HT1080 (cell line): Measurements from ENCODE around the gene CPNE7. TPM values are rescaled to one million over a fixed set of nuclear protein-coding genes. Genes with fewer than 3 reads are reported as not detected.
"Not testable (repeated sequence)": the region's sequence is repeated elsewhere in the genome, so short reads cannot be mapped to it uniquely, and the experiment has no call there.

ENCODE experiments used
- DNase-seq: peaks from one replicate; pipeline ENCODE4 v3.0.0-alpha.2; 2015; ENCODE audit warnings: low read depth
- total RNA-seq: library from RNA; depleted of rRNA; stranded (reverse); fragments of >200 nt; shearing (Covaris generic); gene quantifications from 2 replicates; pipeline ENCODE4 v1.2.3, GENCODE V29; 2014

The CPNE7 gene
- total RNA-seq, 1 experiment from 2014 or later = 0.87 TPM

DNA sequence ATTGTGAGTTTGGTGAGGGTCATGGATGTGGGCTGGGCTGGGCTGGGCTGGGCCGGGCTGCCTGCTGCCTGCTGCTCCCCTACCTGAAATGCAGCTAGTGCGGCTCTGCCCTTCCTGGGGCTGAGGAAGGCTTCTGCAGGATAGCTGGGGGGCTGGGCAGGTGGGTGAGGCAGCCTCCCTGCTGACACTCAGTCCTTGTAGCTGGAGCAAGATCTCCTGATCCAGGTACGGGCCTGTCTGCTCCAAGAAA is 10.4 kb upstream of the CPNE7 start:
- peak; percentile 72 for DNase-seq

DNA sequence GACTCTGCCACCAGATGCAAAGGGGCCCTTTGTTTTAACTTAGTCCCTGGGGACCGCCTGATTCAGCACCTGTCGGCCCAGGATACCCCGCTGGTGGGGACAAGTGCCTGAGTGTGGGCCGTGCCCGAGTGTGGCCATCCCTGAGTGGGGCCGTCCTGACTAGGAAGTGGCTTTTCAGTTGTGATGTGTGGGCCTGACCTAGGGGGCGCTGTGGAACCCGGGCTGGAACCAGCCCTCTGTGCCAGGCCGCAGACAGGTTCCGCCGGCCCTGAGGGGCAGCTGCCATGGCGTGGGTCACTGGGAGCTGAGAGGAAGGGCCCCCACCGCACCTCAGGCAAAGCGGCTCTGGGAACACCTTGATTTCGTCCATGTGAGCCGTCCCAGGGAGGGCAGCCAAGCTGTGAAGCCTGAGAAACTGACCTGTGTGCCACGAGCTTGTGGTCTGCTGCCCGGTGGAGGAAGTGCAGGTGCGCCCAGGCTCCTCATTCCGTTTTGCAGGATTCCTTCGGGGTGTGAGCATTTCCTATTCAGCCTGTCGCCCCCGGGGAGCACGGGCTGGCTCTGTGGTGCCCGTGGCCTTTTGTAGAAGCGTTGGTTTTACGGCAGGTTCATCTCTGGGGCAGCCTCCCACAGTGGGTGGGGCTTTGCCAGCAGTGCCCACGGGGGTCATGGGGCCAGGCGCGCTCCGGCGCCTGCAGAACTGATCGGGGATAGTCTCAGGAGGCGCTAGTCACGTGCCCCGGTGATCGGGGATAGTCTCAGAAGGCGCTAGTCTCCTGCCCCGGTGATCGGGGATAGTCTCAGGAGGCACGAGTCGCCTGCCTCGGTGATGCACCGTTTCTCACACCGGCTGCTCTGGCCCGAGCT is 9.8 kb upstream of the CPNE7 start:
- DNase-seq = peak; percentile 75

DNA sequence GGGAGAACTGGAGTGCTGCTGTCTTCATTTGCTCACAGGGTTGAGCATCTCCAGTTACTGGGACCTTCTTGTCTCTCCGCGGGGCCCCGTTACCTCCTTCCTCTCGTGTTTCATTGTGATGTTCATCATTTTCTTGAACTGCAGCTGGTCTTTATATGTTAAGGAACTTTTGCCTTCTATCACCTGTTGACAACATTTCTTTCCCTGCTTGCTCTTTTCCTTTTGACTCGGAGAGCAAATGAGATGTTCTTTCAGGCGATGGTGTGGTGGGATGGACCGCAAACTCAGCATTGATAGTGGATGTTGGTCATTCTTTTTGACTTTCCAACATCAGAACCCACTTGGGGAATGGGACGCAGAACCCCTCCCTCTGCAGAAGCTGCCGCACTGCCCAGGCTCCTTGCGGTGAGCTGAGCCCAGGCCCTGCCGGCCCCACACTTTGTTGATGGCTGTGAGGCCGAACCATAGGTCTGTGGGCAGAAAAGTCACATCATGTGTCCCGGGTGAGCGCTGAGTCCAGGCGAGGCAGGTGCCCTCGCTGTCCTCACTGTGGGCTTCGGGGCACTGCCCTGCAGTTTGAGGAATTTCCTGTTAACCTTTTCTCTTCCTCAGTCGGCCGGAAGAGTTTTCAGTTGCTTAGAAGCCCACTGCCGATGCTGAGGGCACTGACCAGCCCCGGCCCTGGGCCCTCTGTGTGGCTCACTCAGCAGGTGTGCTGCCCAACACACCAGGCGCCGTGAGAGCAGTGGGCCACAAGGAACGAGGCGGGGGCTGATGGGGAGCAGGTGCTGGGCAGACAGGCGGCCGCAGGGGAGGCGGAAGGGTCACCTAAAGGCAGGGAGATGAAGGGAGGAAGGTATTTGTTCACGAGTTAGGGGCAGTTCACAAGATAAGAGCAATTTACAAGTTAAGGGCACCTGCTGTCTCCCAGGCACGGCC is 7.6 kb upstream of the CPNE7 start:
- no peak for DNase-seq

DNA sequence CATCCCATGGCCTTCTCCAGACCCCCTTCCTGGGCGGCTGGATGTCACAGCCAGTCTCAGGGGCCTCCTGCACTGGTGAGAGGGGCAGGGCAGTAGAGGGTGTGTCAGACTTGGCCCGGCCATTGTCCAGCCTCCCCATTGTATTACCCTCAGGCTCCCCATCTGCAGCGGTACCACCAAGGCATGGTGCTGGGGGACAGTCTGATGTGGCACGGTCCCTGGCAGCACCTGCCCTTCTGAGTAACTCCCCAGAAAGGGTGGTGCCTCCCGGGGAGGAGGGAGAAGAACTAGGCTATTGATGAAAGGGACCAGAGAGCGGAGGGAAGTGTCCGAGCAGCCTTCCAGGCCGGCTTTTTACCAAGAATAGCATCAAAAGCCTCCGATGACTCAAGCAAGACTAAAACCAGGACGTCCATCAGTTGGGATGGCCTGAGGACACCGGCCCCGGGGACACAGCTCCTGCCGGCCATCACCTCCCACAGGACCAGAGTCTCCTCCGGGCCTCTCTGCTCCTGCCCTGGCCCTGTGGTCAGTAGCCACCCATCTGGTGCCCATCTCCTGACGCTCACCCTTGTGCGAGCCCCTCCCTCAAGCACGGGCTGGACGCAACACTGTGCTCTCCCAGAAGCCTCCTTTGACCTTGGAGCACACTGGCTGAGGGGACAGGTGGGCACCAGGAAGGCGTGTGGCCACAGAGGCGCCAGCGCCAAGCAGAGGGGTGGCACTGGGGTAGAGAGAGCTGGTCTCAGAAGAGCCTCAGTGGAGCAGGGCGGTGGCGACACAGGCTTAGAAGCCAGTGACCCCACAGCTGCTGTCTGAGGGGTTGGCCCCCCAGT is 5.8 kb upstream of the CPNE7 start:
- no peak for DNase-seq

DNA sequence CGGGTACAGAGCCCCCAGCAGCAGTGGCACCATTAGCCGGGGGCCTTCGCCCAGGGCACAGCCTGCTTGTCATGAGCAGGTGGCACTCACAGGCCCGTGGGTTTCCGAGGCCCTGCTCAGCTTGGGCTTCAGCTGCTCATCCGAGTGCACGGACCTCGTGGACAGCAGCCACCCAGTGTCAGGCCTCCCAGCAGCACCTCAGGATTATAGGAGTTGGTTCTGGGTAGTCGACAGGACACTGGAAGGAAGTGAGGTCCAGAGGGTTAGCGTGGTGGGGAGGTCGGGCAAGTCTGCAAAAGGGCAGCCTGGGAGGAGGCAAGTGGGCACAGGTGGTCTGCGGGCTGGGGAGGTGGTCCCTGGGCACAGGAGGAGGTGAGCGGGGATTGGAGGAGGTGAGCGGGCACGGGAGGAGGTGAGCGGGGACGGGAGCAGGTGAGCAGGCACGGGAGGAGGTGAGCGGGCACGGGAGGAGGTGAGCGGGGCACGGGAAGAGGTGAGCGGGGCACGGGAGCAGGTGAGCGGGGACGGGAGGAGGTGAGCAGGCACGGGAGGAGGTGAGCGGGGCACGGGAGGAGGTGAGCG is 5.1 kb upstream of the CPNE7 start:
- DNase-seq = no peak

DNA sequence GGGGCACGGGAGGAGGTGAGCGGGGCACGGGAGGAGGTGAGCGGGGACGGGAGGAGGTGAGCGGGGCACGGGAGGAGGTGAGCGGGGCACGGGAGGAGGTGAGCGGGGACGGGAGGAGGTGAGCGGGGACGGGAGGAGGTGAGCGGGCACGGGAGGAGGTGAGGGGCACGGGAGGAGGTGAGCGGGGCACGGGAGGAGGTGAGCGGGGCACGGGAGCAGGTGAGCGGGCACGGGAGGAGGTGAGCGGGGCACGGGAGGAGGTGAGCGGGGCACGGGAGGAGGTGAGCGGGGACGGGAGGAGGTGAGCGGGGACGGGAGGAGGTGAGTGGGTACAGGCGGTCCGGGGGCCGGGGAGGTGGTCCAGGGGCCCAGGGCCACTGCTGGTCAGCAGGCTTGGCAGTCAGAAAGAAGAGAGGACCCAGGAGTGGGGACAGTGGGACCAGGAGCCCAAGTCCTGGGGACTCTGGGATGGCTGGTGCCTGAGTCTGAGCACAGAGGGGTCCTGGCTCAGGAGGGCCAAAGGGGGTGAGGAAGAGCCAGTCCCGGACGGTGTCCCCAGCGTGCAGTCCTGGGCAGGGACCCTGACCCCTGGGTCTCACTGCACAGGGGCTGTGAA is 4.5 kb upstream of the CPNE7 start:
- not testable (repeated sequence) for DNase-seq

DNA sequence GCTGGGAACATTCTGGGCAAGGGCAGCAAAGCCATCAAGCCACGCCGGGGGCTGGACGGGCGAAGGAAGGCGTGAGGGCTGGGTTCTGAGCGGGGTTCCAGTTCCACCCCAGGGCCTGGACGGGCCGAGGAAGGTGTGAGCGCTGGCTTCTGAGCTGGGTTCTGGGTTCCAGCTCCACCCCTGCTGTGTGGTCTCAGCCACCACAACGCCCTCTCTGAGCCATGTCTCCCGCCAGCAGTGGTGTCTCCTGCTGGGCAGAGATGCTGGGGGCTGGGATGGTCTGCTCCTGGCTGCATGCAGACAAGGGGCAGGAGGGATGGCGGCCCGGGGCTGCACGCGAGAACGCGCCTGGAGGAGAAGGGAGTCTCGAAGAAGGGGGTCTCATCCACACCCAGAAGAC is 3.9 kb upstream of the CPNE7 start:
- no peak for DNase-seq

DNA sequence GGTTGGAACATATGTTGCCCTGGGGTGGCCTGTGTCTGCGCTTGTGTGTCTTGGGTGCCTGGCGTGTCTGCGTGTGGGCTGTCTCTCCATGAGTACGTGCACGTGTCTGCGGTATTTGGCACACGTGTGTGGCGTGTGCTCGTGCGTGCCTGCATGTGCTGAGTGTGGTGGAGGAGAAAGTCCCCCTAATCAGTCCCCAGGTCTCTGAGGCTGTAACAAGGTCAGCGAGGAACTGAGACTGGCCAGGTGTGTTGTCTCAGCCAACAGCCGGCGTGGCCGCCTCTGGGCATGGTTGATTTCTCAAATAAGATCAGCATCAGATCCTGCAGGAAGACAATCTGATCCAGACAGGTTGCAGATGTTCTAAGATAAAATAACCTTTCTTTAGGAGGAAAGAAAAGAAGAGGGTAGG is 3.5 kb upstream of the CPNE7 start:
- DNase-seq = no peak

DNA sequence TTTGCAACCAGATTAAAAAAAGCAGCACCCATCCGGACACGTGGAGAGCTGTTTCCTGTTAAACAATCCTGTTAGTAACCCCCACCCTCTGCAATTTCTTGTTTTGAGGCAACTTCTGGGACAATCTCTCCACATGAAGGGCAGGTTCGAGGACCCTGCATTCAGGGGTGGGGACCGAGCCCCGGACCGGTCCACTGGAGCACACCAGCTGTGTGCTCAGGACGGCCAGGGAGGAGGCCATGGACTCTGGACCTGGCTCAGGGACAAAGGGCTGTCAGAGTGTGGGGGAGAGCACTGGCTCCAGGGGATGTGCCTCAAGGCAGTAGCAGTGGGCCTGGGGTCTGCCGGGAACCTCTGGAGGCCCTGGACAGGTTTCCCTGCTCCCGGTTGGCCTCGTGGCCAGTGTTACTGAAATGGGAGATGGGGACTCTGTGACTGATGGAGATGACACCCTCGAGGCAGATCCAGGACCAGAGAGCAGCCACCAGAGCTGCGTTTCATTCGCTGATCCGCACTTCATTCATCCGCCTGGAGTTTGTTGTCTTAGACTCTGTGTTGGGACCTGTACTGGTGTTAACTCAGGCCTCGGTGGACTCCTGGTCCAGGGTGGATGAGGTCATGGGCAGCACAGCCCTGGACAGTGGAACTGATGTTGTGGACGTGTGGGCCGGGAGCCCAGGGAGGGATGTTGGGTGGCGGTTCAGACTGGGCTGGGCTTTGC is 2.9 kb upstream of the CPNE7 start:
- no peak for DNase-seq

DNA sequence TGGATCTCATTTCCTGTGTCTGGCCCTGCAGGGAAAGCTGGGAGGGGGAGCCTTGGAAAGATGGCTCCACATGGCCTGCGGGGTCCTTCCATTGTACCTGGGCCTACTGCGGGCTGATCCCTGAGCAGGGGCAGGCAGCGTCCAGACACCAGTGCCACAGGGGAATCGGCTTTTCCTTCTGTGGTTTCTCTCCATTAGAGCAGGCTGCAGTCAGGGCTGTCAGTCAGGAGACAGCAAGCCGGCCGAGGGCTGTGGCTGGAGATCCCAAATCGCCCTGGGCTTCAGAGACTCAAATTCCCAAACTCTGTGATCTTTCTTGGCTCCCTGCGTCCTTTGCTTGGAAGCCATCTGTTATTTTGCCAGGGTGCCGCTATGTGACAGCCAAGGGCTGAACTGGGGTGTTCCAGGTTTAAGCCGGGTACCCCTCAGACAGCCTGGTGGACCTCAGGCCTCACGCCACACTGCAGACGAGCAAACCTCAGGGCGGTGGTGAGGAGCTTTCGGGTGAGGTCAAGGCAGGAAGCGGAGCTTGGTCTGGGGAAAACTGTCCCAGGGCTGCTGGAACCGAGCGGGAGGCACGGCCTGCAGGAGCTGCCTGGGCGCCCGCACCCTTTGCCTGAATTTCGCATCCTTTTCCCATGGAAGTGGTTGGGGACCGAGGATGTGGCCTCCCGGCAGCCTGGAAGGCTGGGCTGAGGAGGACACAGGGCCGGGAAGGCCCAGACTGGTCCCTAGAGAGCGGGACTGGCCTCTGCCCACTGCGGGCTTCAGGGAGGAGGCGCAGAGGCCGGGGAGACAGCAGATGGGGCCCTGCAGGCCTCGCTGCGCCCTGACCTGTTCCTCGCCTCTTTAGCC is 1.5 kb upstream of the CPNE7 start:
- DNase-seq = no peak

DNA sequence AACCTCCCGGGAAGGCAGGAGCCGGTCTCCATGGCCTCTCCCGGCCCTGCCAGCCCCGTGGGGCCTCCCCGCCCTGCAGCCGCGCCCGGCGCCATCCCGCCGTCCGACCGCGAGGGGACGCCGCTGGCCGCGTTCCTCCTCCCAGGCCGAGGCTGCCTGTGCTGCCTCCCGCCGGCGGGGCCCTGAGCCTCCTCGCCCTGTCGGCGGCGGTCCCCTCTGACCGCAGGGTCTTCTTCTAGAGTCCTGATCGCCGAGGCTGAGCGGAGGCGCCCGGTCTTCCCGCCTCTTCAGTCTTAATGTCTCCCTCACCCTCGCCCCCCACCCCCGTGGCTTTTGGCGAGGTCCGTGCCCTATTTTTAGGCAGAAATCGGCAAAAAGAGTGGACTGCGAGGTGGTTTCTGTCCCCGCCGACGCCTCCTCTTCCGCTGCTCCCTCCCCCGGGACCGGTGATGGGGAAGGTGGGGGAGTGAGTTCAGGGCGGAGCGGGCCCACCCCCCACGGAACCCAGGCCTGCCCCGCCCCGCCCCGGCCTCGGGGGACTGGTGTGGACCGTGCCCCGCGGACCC is 794 bp upstream of the CPNE7 start:
- DNase-seq = peak; percentile 62

DNA sequence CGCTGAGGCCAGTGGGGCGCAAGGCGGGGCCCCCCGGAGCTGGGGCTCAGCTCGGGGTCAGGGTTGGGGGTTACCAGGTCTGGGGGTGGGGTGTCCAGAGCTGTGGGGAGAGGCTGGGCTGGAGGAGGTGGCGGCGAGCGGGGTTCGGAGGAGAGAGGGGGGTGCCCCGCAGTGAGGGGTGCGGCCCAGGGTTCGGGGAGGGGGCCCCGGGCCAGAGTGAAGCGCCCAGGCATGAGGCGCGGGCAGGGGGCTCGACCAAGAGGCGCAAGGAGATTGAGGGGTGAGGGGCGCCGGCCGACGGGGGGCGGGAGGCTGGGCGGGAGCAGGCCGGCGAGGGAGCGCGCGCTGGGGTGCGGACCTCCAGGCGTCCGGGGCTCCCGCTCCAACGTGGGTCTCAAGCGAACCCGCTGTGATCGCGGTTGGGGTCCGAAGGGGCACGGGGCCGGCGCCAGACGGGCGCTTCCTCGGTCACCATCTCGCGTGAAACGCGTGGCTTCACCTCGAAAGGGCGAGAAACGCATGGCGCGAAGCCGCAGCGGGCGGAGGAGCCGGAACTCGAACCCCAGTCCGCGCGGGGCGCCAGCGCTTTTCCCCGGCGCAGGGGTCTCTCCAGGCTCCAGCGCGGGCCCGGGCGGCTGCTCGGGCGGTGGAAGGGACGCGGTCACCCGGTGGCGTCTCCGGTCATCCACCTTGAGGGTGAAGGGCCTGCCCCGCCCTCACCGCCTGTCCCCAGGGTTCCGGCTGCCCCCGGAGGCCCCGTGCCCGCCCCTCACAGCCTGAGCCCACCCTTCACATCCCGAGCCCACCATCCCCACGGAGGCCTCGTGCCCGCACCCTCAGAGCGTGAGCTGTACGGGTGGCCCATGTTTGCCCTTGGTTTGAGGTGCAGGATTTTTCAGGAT is 846 bp downstream of the CPNE7 start:
- no peak for DNase-seq

DNA sequence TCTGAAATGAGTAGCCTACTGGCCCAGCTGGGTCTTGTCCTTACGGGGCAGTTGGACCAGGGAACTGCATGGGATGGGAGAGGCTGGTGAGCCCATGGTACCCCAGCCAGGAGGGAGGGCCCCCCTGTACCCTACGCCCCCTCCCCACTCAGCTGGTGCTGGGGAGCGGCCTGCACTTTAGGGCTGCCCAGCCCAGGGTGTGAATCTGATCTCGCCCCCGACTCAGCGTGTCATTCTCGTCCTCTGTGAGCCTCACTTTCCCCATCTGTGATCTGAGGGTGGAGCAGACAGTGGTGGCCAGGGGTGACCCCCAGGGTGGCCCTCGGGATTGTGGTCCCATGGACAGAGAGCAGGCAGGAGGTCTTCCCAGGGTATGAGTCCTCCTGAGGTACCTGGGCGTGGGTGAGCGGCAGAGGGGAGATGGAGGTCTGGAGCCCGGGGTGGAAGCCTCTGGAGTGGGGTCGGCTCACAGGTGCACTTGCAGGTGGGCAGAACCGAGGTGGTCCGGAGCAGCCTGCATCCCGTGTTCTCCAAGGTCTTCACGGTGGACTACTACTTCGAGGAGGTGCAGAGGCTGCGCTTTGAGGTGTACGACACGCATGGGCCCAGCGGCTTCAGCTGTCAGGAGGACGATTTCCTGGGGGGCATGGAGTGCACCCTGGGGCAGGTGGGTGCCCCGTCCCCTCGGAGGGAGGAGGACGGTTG is 1.6 kb downstream of the CPNE7 start:
- no peak for DNase-seq

DNA sequence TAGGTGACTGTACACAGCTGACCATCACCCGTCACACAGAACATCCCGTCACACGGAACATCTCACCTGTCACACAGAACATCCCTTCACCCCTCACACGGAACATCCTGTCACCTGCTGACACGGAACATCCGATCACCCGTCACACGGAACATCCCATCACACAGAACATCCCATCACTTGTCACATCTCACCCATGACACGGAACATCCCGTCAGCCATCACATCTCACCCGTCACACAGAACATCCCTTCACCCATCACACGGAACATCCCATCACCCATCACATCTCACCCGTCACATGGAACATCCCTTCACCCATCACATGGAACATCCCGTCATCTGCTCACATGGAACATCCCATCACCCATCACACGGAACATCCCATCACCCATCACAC is 3.8 kb downstream of the CPNE7 start:
- no peak for DNase-seq

DNA sequence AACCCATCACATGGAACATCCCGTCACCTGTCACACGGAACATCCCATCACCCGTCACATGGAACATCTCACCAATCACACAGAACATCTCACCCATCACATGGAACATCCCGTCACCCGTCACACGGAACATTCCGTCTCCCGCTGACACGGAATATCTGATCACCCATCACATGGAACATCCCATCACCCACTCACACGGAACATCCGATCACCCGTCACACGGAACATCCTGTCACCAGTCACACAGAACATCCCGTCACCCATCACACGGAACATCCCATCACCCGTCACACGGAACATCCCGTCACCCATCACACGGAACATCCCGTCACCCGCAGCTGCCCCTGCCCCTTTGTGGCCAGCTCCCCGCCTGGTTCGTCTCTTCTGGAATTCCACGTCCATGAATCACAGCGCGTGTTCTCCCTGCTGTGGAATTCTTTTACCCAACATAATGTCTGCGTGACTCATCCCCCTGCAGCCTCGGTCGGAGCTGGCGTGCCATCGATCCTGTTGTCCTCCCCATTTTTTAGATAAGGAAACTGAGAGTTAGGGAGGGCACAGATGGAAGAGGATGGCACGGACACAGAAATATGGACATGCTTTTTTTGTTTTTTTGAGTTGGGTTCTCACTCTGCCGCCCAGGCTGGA is 5.6 kb downstream of the CPNE7 start:
- peak; percentile 85 for DNase-seq

DNA sequence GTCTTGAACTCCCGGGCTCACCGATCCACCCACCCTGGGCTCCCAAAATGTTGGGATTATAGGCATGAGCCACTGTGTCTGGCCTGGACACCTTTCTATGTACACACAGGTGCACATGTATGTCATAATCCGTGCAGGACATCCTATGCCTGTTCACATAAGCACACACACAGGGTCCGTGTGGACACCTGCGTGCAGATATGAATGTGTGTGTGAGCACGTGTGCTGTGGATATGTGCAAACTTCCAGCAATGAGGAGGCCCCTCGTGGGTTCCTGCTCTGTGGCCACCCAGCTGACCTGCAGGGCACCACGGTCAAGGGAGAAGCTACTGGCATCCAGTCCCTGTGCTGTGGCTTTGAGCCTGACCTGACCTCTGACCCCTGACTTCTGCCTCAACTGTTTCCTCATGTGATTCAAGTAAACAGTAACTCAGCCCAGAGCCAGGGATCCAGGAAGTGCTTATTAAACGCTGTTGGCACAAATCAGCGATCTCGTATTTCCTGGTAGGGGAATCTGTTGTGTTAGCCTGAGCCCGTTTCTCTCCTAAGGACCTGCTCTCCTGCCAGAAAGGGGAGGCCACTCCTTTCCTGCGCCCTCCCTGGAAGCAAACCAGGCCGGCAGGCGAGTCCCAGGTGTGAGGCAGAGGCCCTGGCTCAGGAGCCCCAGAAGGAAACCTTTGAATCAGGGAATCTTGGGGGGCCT is 6.5 kb downstream of the CPNE7 start:
- no peak for DNase-seq
